SK-N-SH treated with all-trans-retinoic acid at 6 μM for 48 hours (cell line): Measurements from ENCODE around the gene PRIMA1.

Experiments used
- ARNTL ChIP-seq: fragments of 450-650 bp; formaldehyde crosslinking; IDR thresholded peaks from 2 replicates; pipeline ENCODE4 v1.5.0; 2020; ENCODE audit warnings: low read depth, mild to moderate bottlenecking, moderate library complexity, borderline replicate concordance
- CSDC2 ChIP-seq: fragments of 250-450 bp; sonication (Bioruptor Pico); IDR thresholded peaks from 2 replicates; pipeline ENCODE4 v1.5.0; 2020; ENCODE audit warnings: mild to moderate bottlenecking, moderate library complexity
- PATZ1 ChIP-seq: fragments of 250-450 bp; sonication (Bioruptor Pico); IDR thresholded peaks from 2 replicates; pipeline ENCODE4 v1.8.0; 2020; ENCODE audit warnings: mild to moderate bottlenecking, moderate library complexity, borderline replicate concordance
- POU6F1 ChIP-seq: fragments of 250-450 bp; sonication (Bioruptor Pico); IDR thresholded peaks from 2 replicates; pipeline ENCODE4 v1.8.0; 2021; ENCODE audit warnings: low read depth, mild to moderate bottlenecking, moderate library complexity, borderline replicate concordance
- RARB ChIP-seq: fragments of 250-450 bp; sonication (Bioruptor Pico); IDR thresholded peaks from 2 replicates; pipeline ENCODE4 v1.8.0; 2021; ENCODE audit warnings: mild to moderate bottlenecking, moderate library complexity
- SNAI2 ChIP-seq: fragments of 250-450 bp; sonication (Bioruptor Pico); IDR thresholded peaks from 2 replicates; pipeline ENCODE4 v1.5.0; 2020; ENCODE audit warnings: mild to moderate bottlenecking, moderate library complexity
- TCF4 ChIP-seq: fragments of 250-450 bp; sonication (Bioruptor Pico); IDR thresholded peaks from 2 replicates; pipeline ENCODE4 v1.8.0; 2021; ENCODE audit warnings: mild to moderate bottlenecking, moderate library complexity, borderline replicate concordance
- TOX ChIP-seq: fragments of 250-450 bp; sonication (Bioruptor Pico); IDR thresholded peaks from 2 replicates; pipeline ENCODE4 v1.8.0; 2021; ENCODE audit warnings: mild to moderate bottlenecking, moderate library complexity, borderline replicate concordance
- ZC3H10 ChIP-seq: fragments of 250-450 bp; sonication (Bioruptor Pico); IDR thresholded peaks from 2 replicates; pipeline ENCODE4 v1.5.1; 2021; ENCODE audit warnings: mild to moderate bottlenecking, moderate library complexity
- ZFP3 ChIP-seq: fragments of 250-450 bp; sonication (Bioruptor Pico); IDR thresholded peaks from 2 replicates; pipeline ENCODE4 v1.5.0; 2020; ENCODE audit warnings: mild to moderate bottlenecking, moderate library complexity
- ZFP30 ChIP-seq: fragments of 450-650 bp; formaldehyde crosslinking; IDR thresholded peaks from 2 replicates; pipeline ENCODE4 v1.5.0; 2022; ENCODE audit warnings: mild to moderate bottlenecking, moderate library complexity
- ZNF565 ChIP-seq: fragments of 450-650 bp; formaldehyde crosslinking; conservative IDR thresholded peaks from 2 replicates; pipeline ENCODE4 v1.5.0; 2020; ENCODE audit warnings: low read depth, mild to moderate bottlenecking, moderate library complexity

- no peak for TF ChIP-seq ZC3H10
- TF ChIP-seq RARB (CRISPR knock-in tag): no peak
- no peak for TF ChIP-seq PATZ1 (CRISPR knock-in tag)
- TF ChIP-seq ARNTL: no peak
- TF ChIP-seq TOX (CRISPR knock-in tag): no peak
- TF ChIP-seq ZFP30 (CRISPR knock-in tag): no peak
- no peak for TF ChIP-seq POU6F1
- TF ChIP-seq ZNF565 (CRISPR knock-in tag): no peak
- TF ChIP-seq SNAI2 (CRISPR knock-in tag): no peak
- no peak for TF ChIP-seq CSDC2
- TF ChIP-seq TCF4 (CRISPR knock-in tag): no peak
- no peak for TF ChIP-seq ZFP3 (CRISPR knock-in tag)
These were observed 98.1 kb downstream of the PRIMA1 start for GRCh38 chr14:93690146-93690545.
